ENCODE results near the gene ALB.

- TF ChIP-seq CTCF (IDR thresholded peaks at IDR 0.05; ENCODE audit: insufficient read depth, low read length) (no peak), POLR2AphosphoS5 (IDR thresholded peaks at IDR 0.05; ENCODE audit: low read depth) (no peak), GABPA (IDR thresholded peaks at IDR 0.05; ENCODE audit: low read depth) (no peak), REST (IDR thresholded peaks at IDR 0.05; ENCODE audit: insufficient replicate concordance, low read depth) (no peak), SPI1 (IDR thresholded peaks at IDR 0.05; ENCODE audit: borderline replicate concordance, low read depth) (no peak)
Observed at GRCh38 chr4:73431813-73432168, 27.7 kb downstream of the ALB start.

Data from HL-60 (cell line).